OCI-M2 (cell line): ENCODE measurements around the gene KRTAP10-6.
"Not testable (repeated sequence)": the region's sequence is repeated elsewhere in the genome, so short reads cannot be mapped to it uniquely, and the experiment has no call there.

Source experiments
- DNase-seq: peaks from one replicate; lab custom pipeline; 2025; ENCODE audit not compliant: unreplicated experiment; lab: John Stamatoyannopoulos, UW

The KRTAP10-6 gene

GRCh38 chr21:44564099-44564498 lies 28.2 kb downstream of the KRTAP10-6 start:
- DNase-seq, result no peak

GRCh38 chr21:44558695-44559094 lies 33.6 kb downstream of the KRTAP10-6 start, which contains the start of gene KRTAP10-3:
TSS of gene KRTAP10-3 (minus strand) at chr21:44558795. CDS start at chr21:44558715, 80 bp downstream.
- DNase-seq, result no peak

- not testable (repeated sequence) for DNase-seq
Measured at GRCh38 chr21:44558329-44558675, 34.0 kb downstream of the KRTAP10-6 start.

- no peak for DNase-seq
Measured at GRCh38 chr21:44557491-44558328, 34.6 kb downstream of the KRTAP10-6 start.

GRCh38 chr21:44556879-44557278 lies 35.4 kb downstream of the KRTAP10-6 start:
- no peak for DNase-seq

- DNase-seq, result no peak
Measured at GRCh38 chr21:44555200-44555875, 37.0 kb downstream of the KRTAP10-6 start.

- DNase-seq, result no peak
Measured at GRCh38 chr21:44552681-44553080, 39.6 kb downstream of the KRTAP10-6 start.

GRCh38 chr21:44552136-44552535 lies 40.2 kb downstream of the KRTAP10-6 start:
- DNase-seq, result no peak

GRCh38 chr21:44551340-44551961 lies 40.9 kb downstream of the KRTAP10-6 start, which contains the start of gene KRTAP10-2:
TSS of gene KRTAP10-2 (minus strand) at chr21:44551505. CDS start at chr21:44551458, 47 bp downstream.
- DNase-seq, result no peak

GRCh38 chr21:44550807-44551206 lies 41.5 kb downstream of the KRTAP10-6 start:
- DNase-seq, result no peak

- DNase-seq, result not testable (repeated sequence)
Measured at GRCh38 chr21:44550285-44550684, 42.0 kb downstream of the KRTAP10-6 start.

- no peak for DNase-seq
Measured at GRCh38 chr21:44549525-44550211, 42.6 kb downstream of the KRTAP10-6 start.

GRCh38 chr21:44548922-44549321 lies 43.4 kb downstream of the KRTAP10-6 start:
- DNase-seq, result no peak

GRCh38 chr21:44548381-44548780 lies 43.9 kb downstream of the KRTAP10-6 start:
- DNase-seq, result no peak

- DNase-seq, result no peak
Measured at GRCh38 chr21:44547656-44548331, 44.5 kb downstream of the KRTAP10-6 start.

- DNase-seq, result no peak
Measured at GRCh38 chr21:44544566-44544965, 47.7 kb downstream of the KRTAP10-6 start.

GRCh38 chr21:44542716-44543115 lies 49.6 kb downstream of the KRTAP10-6 start:
- no peak for DNase-seq
